Umbilical cord (tissue), 2 donors: ENCODE results near the gene PRUNE2. TPM values are rescaled to one million over a fixed set of nuclear protein-coding genes. Genes with fewer than 3 reads are reported as not detected.
"Not testable (repeated sequence)": the region's sequence is repeated elsewhere in the genome, so short reads cannot be mapped to it uniquely, and the experiment has no call there.

ENCODE experiments used
- DNase-seq: peaks from one replicate; pipeline ENCODE4 v3.0.0-alpha.2; 2015; ENCODE audit warnings: low spot score
- total RNA-seq: library from RNA; depleted of rRNA; stranded (reverse); fragments of >200 nt; gene quantifications from one replicate; pipeline ENCODE4 v1.2.3, GENCODE V29; 2014; ENCODE audit warnings: low replicate concordance; ENCODE audit not compliant: insufficient read depth

The PRUNE2 gene, protein sequence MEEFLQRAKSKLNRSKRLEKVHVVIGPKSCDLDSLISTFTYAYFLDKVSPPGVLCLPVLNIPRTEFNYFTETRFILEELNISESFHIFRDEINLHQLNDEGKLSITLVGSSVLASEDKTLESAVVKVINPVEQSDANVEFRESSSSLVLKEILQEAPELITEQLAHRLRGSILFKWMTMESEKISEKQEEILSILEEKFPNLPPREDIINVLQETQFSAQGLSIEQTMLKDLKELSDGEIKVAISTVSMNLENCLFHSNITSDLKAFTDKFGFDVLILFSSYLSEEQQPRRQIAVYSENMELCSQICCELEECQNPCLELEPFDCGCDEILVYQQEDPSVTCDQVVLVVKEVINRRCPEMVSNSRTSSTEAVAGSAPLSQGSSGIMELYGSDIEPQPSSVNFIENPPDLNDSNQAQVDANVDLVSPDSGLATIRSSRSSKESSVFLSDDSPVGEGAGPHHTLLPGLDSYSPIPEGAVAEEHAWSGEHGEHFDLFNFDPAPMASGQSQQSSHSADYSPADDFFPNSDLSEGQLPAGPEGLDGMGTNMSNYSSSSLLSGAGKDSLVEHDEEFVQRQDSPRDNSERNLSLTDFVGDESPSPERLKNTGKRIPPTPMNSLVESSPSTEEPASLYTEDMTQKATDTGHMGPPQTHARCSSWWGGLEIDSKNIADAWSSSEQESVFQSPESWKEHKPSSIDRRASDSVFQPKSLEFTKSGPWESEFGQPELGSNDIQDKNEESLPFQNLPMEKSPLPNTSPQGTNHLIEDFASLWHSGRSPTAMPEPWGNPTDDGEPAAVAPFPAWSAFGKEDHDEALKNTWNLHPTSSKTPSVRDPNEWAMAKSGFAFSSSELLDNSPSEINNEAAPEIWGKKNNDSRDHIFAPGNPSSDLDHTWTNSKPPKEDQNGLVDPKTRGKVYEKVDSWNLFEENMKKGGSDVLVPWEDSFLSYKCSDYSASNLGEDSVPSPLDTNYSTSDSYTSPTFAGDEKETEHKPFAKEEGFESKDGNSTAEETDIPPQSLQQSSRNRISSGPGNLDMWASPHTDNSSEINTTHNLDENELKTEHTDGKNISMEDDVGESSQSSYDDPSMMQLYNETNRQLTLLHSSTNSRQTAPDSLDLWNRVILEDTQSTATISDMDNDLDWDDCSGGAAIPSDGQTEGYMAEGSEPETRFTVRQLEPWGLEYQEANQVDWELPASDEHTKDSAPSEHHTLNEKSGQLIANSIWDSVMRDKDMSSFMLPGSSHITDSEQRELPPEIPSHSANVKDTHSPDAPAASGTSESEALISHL (N-terminal part only)
- 12.3 TPM for total RNA-seq

DNA sequence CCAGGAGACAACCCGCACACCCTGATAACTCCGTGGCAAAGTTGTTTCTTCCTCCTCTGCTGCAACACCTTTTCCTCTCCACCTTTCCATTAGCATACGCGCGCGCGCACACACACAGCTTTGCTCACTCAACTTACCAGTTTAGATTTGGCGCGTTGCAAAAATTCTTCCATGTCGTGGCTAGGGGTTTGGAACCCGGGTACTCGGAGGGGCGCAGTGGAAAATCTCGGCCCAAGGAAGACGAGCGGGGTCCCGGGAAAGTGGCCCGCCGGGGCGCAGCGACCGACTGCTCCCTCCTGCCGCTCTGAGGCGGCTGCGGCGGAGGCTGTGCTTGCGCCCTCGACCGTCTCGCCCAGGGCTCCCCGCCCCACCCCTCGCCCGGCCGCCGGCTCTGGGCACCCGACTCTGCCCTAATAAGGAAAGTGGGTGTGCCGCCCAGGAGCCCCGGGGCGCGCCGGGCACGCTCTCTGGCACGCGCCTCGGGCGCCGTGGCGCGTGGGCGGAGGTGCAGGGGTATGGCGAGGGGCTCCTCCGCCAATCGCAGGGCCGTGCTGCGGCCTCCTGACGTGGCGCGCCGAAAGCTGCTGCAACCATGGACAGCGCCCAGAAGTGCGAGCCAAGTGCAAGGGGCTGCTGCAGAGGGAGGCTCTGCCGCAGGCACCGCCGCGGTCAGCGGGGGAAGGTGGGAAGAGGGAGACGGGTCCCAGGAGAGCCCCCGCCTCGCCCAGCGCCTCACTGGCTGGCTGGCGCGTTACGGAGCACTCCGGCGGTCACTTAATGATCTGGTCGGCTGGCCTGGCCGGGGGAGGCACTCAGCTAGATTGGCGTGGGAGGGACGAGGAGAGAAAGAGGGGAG lies at the start of gene PRUNE2:
TSS of gene PRUNE2 (minus strand) at position 324 of the 856 bp plus-strand sequence. CDS start at position 173, 151 bp downstream.
- DNase-seq: peak; percentile 83

DNA sequence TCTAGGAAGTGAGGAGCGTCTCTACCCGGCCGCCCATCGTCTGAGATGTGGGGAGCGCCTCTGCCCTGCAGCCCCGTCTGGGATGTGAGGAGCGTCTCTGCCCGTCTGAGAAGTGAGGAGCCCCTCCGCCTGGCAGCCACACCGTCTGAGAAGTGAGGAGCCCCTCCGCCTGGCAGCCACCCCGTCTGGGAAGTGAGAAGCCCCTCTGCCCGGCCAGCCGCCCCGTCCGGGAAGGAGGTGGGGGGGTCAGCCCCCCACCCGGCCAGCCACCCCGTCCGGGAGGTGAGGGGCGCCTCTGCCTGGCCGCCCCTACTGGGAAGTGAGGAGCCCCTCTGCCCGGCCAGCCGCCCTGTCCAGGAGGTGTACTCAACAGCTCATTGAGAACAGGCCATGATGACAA lies 49.5 kb upstream of the PRUNE2 start:
- not testable (repeated sequence) for DNase-seq

DNA sequence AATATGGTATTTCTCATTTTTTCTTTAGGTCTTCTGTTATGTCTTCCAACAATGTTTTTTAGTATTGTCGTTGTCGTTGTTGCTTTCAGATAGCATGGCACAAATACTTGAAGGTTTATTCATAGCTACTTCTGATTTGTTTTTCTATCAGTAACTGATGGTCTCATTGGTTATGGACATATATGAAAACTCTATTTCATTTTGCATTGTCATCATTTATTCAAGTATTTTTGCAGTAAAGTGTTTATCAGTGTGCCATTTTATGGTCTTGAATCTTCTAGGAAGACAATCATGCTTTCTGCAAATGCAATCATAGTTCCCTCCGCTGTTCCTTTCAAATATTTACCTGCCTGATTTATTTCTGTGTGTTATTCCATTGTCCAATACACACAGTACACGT lies 44.0 kb upstream of the PRUNE2 start:
- no peak for DNase-seq

DNA sequence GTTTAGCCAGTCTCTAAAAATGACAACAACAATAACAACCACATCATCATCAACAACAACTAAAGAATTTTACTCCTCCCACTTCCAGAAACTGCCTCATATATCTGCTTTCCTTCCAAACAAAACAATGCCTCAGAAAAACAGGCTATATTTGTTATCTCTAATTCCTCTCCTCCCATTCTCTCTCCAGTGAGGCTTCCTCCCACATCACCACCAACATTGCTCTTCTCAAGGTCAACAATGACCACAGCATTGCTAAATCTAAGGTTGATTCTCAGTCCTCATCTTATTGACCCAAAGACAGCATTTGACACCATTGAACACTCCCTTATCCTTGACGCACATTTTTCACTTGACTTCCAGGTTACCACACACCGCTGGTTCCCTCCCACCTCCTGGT lies 38.1 kb upstream of the PRUNE2 start:
- no peak for DNase-seq

DNA sequence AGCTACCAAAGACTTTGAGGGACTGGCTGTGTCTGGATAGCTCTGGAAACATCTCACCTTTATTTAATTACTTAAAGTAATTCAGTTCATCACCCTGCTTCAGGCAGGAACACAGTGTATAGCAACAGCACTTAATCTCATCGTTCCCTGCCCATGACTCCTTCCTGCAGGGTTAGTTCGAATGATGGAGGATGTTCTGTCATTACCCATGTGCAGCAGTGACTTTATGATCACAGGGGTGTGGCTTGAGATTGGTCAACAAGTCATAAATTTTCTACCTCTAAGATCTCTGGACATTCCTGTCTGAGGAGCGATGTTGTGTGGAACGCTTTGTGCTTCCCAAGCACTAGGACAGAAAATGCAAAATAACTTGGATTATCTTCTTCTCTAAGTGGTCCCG lies 37.1 kb upstream of the PRUNE2 start:
- DNase-seq: no peak

DNA sequence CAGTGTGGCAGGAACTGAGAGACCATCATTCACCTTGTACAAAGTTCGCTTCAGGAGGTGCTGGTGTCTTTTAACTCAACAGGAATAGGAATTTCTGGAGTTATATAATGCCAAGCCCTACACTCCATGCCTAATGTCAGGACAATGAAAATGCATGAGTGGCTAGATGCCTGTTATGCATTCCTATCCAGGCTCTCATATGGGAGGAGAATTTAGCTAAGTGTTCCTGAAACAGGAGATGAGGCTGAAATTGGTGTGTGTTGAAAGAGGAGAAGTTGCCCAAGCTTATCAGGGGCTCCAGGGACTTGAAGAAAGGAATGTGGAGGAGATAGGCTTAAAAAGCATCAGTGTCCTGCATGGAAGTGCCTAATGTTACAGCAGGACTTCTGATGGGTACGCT lies 26.8 kb upstream of the PRUNE2 start:
- no peak for DNase-seq

DNA sequence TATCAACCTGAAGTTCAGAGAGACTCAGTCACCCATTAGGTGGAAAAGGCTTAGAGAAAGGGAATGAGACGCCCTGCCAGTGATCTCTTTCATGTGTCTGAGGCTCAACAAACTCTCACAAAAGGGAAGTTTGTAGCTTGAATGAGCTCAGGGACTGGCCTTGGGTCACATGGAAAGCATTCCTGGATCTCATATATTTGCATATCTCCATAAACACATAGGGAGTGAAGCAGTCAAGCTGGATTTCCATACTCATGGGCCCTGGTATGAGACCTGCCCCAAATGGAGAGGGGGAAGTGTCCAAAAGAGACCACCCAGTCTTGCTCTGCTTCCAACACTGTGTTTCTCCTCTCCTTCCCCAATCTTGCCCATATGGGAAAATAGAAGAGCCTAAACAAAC lies 26.4 kb upstream of the PRUNE2 start:
- no peak for DNase-seq

DNA sequence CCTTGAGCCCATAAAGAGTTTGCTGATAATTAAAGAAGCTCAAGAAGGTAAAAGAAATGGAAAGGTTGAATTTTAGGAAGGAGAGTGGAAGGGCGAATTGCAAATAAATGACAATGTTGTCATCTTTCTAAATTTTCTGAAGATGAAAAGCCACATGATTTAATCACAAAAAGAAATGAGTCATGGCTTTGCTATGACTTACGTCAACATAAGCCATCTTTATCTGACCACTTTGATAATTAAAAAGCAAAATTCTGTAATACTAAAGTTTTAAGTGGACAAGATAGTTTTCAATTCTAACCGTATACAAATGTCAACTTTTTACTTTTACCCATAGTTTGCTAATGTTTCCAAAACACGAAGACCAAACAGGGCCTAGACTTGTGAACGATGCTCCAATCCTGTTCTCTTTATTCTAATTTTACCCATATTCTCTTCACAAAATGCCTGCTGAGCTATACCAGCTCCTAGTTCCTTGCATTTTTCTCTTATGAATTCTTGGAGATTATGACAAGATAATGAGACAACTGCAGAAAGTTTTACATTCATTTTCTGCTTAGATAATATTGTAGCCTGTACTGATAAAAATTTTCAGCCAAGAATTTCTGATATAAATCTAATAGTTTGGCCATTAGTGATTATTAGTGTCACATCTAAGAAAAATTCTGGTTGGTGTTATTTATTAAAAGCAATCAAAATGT lies 21.8 kb upstream of the PRUNE2 start:
- no peak for DNase-seq

DNA sequence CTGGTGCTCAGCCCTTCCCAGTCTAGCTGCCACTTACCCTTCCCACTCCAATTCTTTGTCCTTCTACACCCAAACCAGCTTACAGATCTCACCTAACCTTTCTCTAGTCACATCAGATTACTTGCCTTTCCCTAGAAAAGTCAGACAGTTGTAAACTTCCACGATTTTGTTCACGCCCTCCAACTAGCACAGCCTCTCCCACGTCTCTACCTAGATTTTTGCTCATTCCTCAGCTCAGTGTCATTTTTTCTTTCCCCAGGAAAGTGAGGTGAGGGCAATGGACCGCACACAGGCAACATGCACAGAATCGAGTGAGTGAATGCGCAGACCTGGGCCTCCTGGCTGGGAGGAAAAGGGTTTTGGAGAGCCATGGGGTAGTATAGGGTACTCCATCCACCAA lies 20.9 kb upstream of the PRUNE2 start:
- no peak for DNase-seq

DNA sequence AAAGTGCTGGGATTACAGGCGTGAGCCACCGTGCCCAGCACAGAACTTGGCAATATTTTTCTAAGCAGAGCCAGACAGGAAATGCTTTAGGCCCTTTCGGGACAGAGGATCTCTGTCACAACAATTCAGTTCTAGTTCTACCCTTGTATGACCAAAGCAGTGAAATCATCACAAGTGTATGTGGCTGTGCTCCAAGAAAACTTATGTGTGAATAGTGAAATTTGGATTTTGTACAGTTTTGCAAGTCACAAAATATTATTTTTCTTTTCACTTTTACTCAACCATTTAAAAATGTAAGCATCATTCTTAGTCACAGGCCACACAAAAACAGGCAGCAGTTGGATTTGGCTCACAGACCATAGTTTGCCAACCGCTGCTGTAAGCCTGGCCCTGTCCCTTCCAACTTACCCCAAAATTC lies 20.4 kb upstream of the PRUNE2 start:
- DNase-seq: no peak

DNA sequence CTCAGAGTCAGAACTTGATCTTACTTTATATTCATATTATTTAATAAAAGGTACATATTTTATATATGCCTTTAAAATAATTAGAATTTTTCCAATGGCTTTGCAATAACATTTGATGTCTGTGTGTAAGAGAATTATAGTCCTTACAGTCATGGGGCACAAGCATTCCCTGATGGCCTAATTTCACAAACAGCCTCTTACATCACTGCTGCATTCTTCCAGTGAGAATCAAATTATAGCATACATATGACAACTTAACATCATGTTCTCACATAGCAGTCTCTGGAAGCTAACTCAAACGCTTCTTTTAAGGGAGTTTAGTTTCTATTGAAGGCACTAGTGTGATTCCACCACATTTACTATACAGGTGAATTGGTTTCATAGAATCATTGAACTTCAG lies 15.3 kb upstream of the PRUNE2 start:
- no peak for DNase-seq

DNA sequence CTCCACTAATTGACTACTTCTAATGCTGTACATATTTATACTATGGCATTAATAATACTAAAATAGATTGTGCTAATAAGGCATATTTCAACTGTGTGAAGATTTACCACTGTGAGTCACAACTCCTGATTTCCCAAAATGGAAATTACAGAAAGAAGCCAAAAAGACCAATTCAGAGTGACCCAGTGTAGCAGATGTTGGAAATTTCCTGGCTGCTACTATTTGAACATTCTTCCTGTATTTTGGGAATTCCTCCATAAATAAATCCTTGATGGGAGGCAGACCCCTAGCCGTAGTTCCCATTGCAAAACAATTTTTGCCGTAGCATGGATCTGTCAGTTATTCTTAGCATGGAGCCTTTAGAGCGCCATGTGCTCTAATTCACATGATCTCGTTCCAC lies 11.4 kb upstream of the PRUNE2 start:
- DNase-seq: no peak

DNA sequence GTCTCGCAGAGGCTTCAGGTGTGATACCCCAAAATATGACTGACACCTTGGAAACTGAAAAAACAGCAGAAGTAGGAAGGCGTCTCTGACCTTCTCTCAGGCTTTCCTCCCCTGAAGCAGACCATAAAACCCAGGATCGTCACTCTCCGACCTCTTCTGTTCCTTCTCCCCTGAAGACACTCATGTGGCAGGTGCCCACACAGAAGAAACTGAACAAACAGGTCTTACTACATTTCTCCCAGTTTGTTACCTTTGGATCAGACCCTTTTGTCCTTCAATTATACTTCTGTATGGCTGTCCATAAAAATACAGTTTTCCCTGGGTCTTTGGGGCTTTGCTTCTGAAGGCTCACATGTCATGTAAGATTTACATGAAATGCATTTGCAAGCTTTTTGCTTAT lies 10.3 kb upstream of the PRUNE2 start:
- DNase-seq: no peak

DNA sequence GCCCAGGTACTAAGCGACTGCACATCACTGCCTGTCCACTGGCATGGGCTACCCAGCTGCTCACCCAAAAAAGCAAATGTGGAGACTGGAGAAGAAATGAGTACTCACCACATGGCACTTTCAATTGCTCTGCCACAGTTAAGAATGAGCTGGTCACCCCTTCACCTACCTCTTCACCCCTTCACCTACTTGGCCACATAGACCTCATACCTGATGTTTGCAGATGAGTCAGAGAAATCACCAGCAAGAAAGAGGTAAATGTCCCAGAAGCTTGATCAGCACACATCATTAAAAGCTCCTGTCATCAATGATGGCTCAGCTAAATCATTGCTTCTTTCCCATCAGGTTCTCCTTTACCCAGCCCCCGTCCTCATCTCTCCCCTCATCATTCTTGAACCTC lies 7.6 kb upstream of the PRUNE2 start:
- no peak for DNase-seq

DNA sequence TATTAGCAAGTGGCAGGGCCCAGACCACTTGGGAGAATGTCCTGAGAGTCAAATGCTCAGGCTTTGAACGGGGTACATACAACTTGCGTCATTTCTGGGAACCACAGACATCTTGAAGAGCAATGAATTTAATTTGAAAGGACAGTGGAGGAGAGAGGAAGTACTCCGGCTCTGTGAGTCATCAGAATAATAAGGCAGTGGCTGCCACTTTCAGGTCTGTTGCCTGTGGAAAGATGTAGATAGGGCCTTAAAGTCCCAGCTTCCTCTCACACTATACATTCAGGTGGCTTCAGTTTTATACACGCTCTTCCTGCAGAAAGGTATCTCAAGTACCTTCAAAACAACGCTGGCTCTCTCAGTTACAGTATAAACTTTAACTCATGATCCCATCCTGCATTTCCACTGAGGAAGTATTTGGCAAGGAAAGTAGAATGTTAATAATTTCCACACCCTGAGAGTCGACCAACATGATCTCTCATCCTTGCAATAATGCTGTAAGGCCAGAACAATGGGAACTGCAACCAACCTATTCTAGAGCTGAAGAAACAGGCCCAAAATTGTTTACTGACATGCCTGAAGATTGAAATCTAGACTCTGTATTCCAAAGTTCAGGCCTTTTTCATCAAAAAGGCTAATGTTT lies 6.8 kb upstream of the PRUNE2 start:
- no peak for DNase-seq

DNA sequence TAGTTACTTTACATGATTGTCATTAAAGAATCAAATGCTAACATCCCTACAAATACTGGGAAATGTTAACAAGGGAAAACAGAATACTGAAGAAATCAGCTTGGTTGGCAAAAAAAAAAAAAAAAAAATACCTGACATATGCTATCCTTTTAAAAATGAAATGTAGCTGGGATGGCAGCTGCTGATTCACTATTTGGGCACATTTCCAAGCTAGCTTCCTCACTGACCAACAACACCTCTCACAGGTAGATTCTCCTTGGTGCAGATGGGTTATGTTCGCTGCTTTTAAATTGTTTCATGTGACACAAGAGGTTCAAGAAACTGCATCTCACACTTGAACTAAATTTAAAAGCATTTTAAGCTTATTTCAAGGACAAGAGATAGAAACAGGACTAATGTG lies 6.1 kb upstream of the PRUNE2 start:
- no peak for DNase-seq

DNA sequence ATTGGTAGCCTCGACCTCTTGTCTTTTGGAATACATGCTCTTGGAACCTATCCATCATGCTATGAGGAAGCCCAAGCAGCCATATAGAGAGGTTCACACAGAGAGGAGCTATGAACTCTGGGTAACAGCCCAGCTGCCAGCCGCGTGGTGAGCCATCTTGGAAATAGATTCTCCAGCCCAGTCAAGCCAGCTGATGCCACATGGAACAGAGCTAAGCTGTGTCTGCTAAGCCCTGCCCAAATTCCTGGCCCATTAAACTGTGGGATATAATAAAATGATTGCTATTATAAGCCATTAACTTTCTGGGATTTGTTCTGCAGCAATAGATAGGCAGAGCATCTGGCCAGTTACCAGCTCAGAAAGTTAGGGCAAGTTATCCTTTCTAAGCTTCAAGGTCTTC lies 4.9 kb upstream of the PRUNE2 start:
- no peak for DNase-seq

DNA sequence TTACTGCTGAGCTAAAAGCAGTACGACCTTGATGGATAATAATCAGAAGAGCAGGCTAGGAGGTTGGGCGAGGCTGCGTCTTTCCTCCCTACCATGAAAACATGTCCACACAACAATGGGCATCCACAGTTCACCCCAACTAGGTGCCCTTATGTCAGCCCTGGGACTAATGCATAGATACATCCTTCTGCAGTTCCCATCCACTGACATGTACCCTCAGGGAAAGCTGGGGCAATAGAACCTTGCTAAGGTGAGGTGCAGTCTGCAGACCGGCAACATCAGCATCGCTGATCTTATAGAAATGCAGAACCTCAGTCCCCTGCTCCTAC lies 697 bp upstream of the PRUNE2 start:
- DNase-seq: no peak

DNA sequence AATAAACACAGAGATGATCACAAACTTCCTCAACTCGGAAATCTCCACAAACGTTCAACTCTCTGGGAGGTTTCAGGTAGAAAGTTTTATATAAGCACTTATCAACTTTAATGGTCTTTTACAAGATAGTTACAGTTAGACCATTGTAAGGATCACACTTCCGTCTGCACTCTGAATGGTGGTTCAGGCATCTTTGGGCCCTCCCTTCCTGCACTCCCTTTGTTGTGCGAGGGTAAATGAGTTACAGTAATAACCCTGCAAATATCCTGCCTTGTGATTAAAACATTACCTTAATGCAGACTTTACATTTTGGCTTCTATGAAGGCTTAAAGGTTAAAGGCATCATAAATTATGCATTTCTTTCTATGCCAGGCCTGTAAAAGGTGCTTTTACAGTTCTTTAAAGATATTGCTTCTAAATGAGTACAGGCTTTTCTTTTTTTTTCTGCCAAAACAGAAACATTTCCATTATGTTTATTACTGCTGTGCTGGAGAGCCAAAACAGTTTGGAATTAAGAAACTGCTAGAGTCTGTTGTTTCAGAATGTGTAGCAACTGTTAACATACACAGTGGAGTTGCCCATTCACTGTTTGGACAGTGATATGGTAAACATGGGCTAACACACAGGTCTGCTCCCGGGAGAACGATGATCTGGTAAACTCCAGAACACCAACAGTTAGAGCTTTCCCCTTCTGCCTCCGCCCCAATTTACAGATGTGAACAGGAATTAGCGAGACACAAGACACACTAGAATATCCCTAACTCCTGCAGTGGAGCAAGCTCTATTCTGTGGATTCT lies 1.1 kb downstream of the PRUNE2 start:
- no peak for DNase-seq
